HG03442 (cell line): ENCODE results near the gene IHH.

ENCODE experiments used
- ATAC-seq: cut with Tn5 transposase; IDR thresholded peaks from one replicate; pipeline ENCODE4 v1.9.1; 2021; ENCODE audit warnings: mild to moderate bottlenecking, moderate library complexity; ENCODE audit not compliant: unreplicated experiment

The IHH gene

GRCh38 chr2:219020604-219021365 is 39.9 kb downstream of the IHH start:
- ATAC-seq, result no peak

- no peak for ATAC-seq
Measured at GRCh38 chr2:219019436-219019835, 41.3 kb downstream of the IHH start.

GRCh38 chr2:219018726-219019125 is 42.0 kb downstream of the IHH start:
- ATAC-seq, result no peak

DNA sequence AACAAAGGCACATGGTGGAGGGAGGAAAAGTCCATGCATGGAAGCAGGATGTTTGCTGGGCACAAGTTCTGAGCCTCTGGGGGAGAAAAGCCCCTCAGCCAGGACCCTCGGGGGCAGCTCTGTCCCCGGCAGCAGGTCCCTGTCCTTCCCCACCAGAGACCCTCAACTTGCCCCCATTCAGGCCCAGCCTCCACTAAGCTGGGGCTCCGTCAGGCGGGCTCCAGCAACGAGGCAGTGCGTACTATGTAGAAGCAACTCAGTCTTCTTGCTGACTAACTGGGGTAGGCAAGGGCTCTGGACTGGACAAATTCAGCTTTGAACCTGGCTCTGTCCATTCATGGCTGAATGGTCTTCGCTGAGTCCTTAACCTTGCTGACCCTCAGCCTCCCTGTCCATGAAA is 42.4 kb downstream of the IHH start:
- no peak for ATAC-seq

DNA sequence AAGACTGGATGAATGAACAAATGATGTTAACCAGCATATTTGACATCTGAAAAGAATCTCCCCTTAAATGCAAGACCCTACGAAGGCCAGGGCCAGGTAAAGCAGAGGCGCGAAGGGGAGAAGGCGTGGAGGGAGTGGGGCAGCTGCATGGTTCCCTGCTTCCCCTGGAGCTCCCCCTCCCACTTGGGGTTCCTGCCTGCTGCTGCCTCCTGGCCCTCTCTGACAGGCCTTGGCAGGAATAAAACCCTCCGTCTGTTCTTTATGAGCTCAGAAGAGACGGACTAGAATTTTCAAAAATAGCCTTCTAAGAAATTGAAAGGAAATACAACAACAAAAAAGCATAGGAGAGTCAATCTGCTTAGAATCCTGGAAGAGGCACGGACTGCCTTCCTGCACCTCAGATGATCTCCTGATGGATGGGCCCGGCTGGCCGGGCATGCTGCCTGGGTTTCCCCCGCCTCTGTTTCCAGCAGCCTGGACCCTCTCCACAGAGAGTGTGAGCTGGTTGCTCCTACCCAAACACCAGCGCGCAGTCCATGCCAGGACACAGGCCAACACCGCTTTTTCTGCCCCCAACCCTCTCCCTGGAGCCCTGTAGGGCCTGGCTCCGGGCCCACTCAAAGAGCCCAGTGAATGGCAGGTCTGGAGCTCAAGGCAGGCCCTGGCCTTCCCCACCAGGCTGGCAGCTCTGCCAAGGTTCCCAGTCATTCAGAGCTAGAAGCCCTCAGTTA is 43.4 kb downstream of the IHH start:
- no peak for ATAC-seq

- no peak for ATAC-seq
Measured at GRCh38 chr2:219016721-219017120, 44.0 kb downstream of the IHH start.

GRCh38 chr2:219010873-219011272 is 49.8 kb downstream of the IHH start:
- no peak for ATAC-seq

GRCh38 chr2:219010162-219010756 is 50.5 kb downstream of the IHH start:
- ATAC-seq, result no peak

DNA sequence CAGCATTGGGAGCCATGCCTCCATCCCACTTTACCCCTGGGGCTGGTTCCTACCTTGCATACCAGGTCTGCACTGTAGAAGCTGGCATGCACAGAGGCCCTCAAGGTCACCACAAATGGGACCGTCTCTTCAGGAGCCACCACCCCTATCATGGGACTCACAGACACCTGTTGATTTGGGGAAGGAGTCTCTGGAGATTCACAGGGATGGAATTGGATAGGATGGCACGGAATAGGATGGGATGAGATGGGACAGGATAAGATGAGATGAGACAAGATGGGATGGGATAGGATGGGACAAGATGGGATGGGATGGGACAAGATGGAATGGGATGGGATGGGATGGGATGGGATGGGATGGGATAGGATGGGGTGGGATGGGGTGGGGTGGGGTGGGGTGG is 51.4 kb downstream of the IHH start:
- ATAC-seq, result no peak
